ENCODE data around the gene APLP2. TPM values are rescaled to one million over a fixed set of nuclear protein-coding genes. Genes with fewer than 3 reads are reported as not detected.

Gene APLP2
- total RNA-seq, 1 experiment from 2014 or later, result 210 TPM

- TF ChIP-seq CEBPB (IDR thresholded peaks at IDR 0.05; ENCODE audit: low read depth) (no peak), ELF1 (IDR thresholded peaks at IDR 0.05; ENCODE audit: borderline replicate concordance, low read depth) (no peak), FOSL1 (IDR thresholded peaks at IDR 0.05; ENCODE audit: low read depth) (no peak), EGR1 (IDR thresholded peaks at IDR 0.05; ENCODE audit: low read depth) (no peak), RAD21 (IDR thresholded peaks at IDR 0.05; ENCODE audit: low read depth) (no peak)
Observed at GRCh38 chr11:130086669-130087068, 17.0 kb downstream of the APLP2 start (continued).

GRCh38 chr11:130087294-130087926, 17.7 kb downstream of the APLP2 start:
- no peak for DNase-seq (ENCODE audit: low read depth, low spot score)
- RAD21 ChIA-PET (ENCODE audit: low non-redundant PET in 1 of 2, low total read pairs in 2 of 2, uncharacterized antibody in 2 of 2, unreplicated experiment in 2 of 2), result no interaction called here
- BruUV-seq (replicated peaks), result no TSS peak
- Histone ChIP-seq H3K9me2 (ENCODE audit: insufficient read depth) (no peaks in the 10 kb centered on the region), H3K4me3 (replicated peaks in 1 of 2; ENCODE audit: low read depth in 1 of 2, low read length in 2 of 2) (no peak overlapping the region), H4K20me1 (ENCODE audit: insufficient read depth) (no peaks in the 10 kb centered on the region), H3K27me3 (ENCODE audit: insufficient read depth, low read length) (no peaks in the 10 kb centered on the region), H3K9me3 (ENCODE audit: control insufficient read depth in 1 of 2, insufficient read depth in 1 of 2, low read depth in 1 of 2, low read length in 2 of 2) (no peaks in the 10 kb centered on the region), H3K36me3 (ENCODE audit: control insufficient read depth in 1 of 2, insufficient read depth in 2 of 2, low read length in 2 of 2) (no peaks in the 10 kb centered on the region), H3K4me2 (ENCODE audit: low read length) (no peak overlapping the region), H3K79me2 (ENCODE audit: insufficient read depth, low read length) (peaks cover 72% of the 10 kb centered on the region), H3K27ac (ENCODE audit: low read depth, low read length) (no peak overlapping the region), H3K9ac (ENCODE audit: low read length) (no peak overlapping the region), H2AFZ (ENCODE audit: low read depth, low read length, poor library complexity, severe bottlenecking) (no peak overlapping the region), H3K4me1 (ENCODE audit: control insufficient read depth in 1 of 2, insufficient read depth in 2 of 2, low read length in 2 of 2) (peaks cover 2 to 8% of the 10 kb centered on the region in 2 experiments; a peak in 1 of 4 replicates)
- intact Hi-C loops (cut with micrococcal nuclease), result no loop called here
- CTCF ChIA-PET, result no interaction called here
- no peak for ATAC-seq
- POLR2A ChIA-PET, result interaction anchor here (1.4 kb wide), 1 partner anchor 10 kb away, joined by 4 read pairs; no protein-coding TSS in a partner anchor
- TF ChIP-seq SRF (IDR thresholded peaks at IDR 0.05; ENCODE audit: low read depth) (no peak), ATF3 (IDR thresholded peaks at IDR 0.05) (no peak), SP1 (IDR thresholded peaks at IDR 0.05; ENCODE audit: low read depth) (no peak), YY1 (IDR thresholded peaks at IDR 0.05; ENCODE audit: extremely low read depth, insufficient replicate concordance, low read depth, low read length) (no peak), ZNF274 (IDR thresholded peaks at IDR 0.05; ENCODE audit: low read depth, low read length) (no peak), EGR1 (IDR thresholded peaks at IDR 0.05; ENCODE audit: low read depth) (no peak), EZH2phosphoT487 (IDR thresholded peaks at IDR 0.05; ENCODE audit: borderline replicate concordance) (no peak), ELF1 (IDR thresholded peaks at IDR 0.05; ENCODE audit: borderline replicate concordance, low read depth) (no peak), CTCF (IDR thresholded peaks at IDR 0.05 in 2 of 3, conservative IDR thresholded peaks at IDR 0.05 in 1 of 3; ENCODE audit: borderline replicate concordance in 1 of 3, insufficient read depth in 1 of 3, low read depth in 2 of 3, low read length in 2 of 3) (no peak), RAD21 (IDR thresholded peaks at IDR 0.05; ENCODE audit: low read depth) (no peak), MAX (IDR thresholded peaks at IDR 0.05) (no peak), TCF7L2 (IDR thresholded peaks at IDR 0.05; ENCODE audit: borderline replicate concordance, extremely low read depth, insufficient read depth, insufficient read length) (no peak), SIN3A (IDR thresholded peaks at IDR 0.05; ENCODE audit: low read depth) (no peak)
